ENCODE results near the gene CASTOR1.

- TF ChIP-seq, protein P1, sequence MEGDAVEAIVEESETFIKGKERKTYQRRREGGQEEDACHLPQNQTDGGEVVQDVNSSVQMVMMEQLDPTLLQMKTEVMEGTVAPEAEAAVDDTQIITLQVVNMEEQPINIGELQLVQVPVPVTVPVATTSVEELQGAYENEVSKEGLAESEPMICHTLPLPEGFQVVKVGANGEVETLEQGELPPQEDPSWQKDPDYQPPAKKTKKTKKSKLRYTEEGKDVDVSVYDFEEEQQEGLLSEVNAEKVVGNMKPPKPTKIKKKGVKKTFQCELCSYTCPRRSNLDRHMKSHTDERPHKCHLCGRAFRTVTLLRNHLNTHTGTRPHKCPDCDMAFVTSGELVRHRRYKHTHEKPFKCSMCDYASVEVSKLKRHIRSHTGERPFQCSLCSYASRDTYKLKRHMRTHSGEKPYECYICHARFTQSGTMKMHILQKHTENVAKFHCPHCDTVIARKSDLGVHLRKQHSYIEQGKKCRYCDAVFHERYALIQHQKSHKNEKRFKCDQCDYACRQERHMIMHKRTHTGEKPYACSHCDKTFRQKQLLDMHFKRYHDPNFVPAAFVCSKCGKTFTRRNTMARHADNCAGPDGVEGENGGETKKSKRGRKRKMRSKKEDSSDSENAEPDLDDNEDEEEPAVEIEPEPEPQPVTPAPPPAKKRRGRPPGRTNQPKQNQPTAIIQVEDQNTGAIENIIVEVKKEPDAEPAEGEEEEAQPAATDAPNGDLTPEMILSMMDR (IDR thresholded peaks at IDR 0.05), result no peak
- TF ChIP-seq ATF1 (CRISPR knock-in tag; IDR thresholded peaks at IDR 0.05), result no peak
- TF ChIP-seq FOXK1 (CRISPR knock-in tag; IDR thresholded peaks at IDR 0.05), result no peak
- TF ChIP-seq USF2 (CRISPR knock-in tag; IDR thresholded peaks at IDR 0.05), result no peak
- TF ChIP-seq ATF3 (CRISPR knock-in tag; conservative IDR thresholded peaks at IDR 0.05), result no peak
These were observed 14.9 kb downstream of the CASTOR1 start for GRCh38 chr22:30274437-30274812.
